Liver (tissue), 9 donors: Measurements from ENCODE around the gene LOXHD1. TPM values are rescaled to one million over a fixed set of nuclear protein-coding genes. Genes with fewer than 3 reads are reported as not detected.

Source experiments
- DNase-seq: peaks from one replicate; pipeline ENCODE4 v3.0.0-alpha.2; 2017; ENCODE audit warnings: low spot score
- H3K27ac ChIP-seq, 2 donors: one replicate each; pipeline ENCODE4 v1.7.0; 2013; ENCODE audit warnings: inconsistent platforms in 2 of 2, low read length in 2 of 2, control low read depth in 1 of 2, low read depth in 1 of 2, mild to moderate bottlenecking in 1 of 2
- H3K27me3 ChIP-seq, 4 donors: one replicate each; pipeline versions ENCODE4 v1.6.1 to v1.7.0; 2013; ENCODE audit warnings: low read length in 3 of 4, inconsistent platforms in 1 of 4, mild to moderate bottlenecking in 1 of 4, moderate library complexity in 1 of 4; ENCODE audit not compliant: control insufficient read depth in 4 of 4, insufficient read depth in 4 of 4
- H3K36me3 ChIP-seq, 4 donors: one replicate each; pipeline versions ENCODE4 v1.6.1 to v1.7.0; 2013; ENCODE audit warnings: low read length in 3 of 4, mild to moderate bottlenecking in 3 of 4, low read depth in 1 of 4, moderate library complexity in 1 of 4; ENCODE audit not compliant: control insufficient read depth in 4 of 4, insufficient read depth in 3 of 4
- H3K4me1 ChIP-seq, 4 donors: one replicate each; pipeline versions ENCODE4 v1.6.1 to v1.7.0; 2013; ENCODE audit warnings: low read length in 3 of 4, mild to moderate bottlenecking in 3 of 4, moderate library complexity in 1 of 4; ENCODE audit not compliant: control insufficient read depth in 4 of 4, insufficient read depth in 4 of 4
- H3K4me3 ChIP-seq, 3 donors: one replicate each; pipeline versions ENCODE4 v1.6.1 to v1.7.0; 2013; ENCODE audit warnings: low read length in 3 of 3, control low read depth in 1 of 3, low read depth in 1 of 3, mild to moderate bottlenecking in 1 of 3
- H3K9ac ChIP-seq, 2 donors: one replicate each; pipeline ENCODE4 v1.7.0; 2013; ENCODE audit warnings: low read length in 2 of 2, mild to moderate bottlenecking in 2 of 2, moderate library complexity in 2 of 2, control low read depth in 1 of 2, low read depth in 1 of 2
- H3K9me3 ChIP-seq, 4 donors: one replicate each; pipeline versions ENCODE4 v1.6.1 to v1.7.0; 2013; ENCODE audit warnings: low read length in 3 of 4; ENCODE audit not compliant: control insufficient read depth in 4 of 4
- EGR1 ChIP-seq, 2 donors: IDR thresholded peaks; 2 replicates each; pipeline ENCODE4 v1.6.1; 2016 to 2018; ENCODE audit warnings: antibody characterized with exemption in 2 of 2, low read depth in 2 of 2
- FOXA1 ChIP-seq: IDR thresholded peaks from 2 replicates; pipeline ENCODE4 v1.6.1; 2016; ENCODE audit warnings: antibody characterized with exemption
- FOXA2 ChIP-seq: IDR thresholded peaks from 2 replicates; pipeline ENCODE4 v1.6.1; 2016; ENCODE audit warnings: antibody characterized with exemption
- GABPA ChIP-seq, 2 donors: IDR thresholded peaks in 1 of 2; conservative IDR thresholded peaks in 1 of 2; 2 replicates each; pipeline ENCODE4 v1.6.1; 2016; ENCODE audit warnings: antibody characterized with exemption in 2 of 2, mild to moderate bottlenecking in 1 of 2, moderate library complexity in 1 of 2
- HNF4A ChIP-seq, 2 donors: conservative IDR thresholded peaks; 2 replicates each; pipeline ENCODE4 v1.6.1; 2016; ENCODE audit warnings: antibody characterized with exemption in 2 of 2, mild to moderate bottlenecking in 2 of 2
- JUND ChIP-seq, 2 donors: IDR thresholded peaks; 2 replicates each; pipeline ENCODE4 v1.6.1; 2016; ENCODE audit warnings: antibody characterized with exemption in 2 of 2
- NR2F2 ChIP-seq: IDR thresholded peaks from 2 replicates; pipeline ENCODE4 v1.6.1; 2016; ENCODE audit warnings: antibody characterized with exemption
- RAD21 ChIP-seq, 2 donors: IDR thresholded peaks; 2 replicates each; pipeline ENCODE4 v1.6.1; 2016; ENCODE audit warnings: antibody characterized with exemption in 2 of 2, mild to moderate bottlenecking in 2 of 2
- SP1 ChIP-seq: IDR thresholded peaks from 2 replicates; pipeline ENCODE4 v1.6.1; 2018; ENCODE audit warnings: antibody characterized with exemption, mild to moderate bottlenecking
- YY1 ChIP-seq: IDR thresholded peaks from 2 replicates; pipeline ENCODE4 v1.6.1; 2016; ENCODE audit warnings: antibody characterized with exemption, mild to moderate bottlenecking
- WGBS: extraction: QIAGEN DNeasy Blood & Tissue Kit; methylation state at CpG from one replicate; pipeline ENCODE4 v1.1.7; 2013; 5-methylcytosine and 5-hydroxymethylcytosine counted together
- polyA plus RNA-seq, 2 donors: library from polyadenylated mRNA; stranded (reverse) in 1 of 2; unstranded in 1 of 2; fragments of 200-250 nt in 1 of 2; fragments of >200 nt in 1 of 2; fragmentation: Nextera tagmentation in 1 of 2; extraction: Ambion mirVana in 1 of 2; gene quantifications; one replicate each; pipeline versions ENCODE4 v1.2.1 to v1.2.3, GENCODE V29; 2013 to 2015
- total RNA-seq, 2 donors: library from RNA; depleted of rRNA; stranded (reverse); fragments of >200 nt; gene quantifications; one replicate each; pipeline ENCODE4 v1.2.3, GENCODE V29; 2014
- TF ChIP-seq, protein P1 (sequence below): IDR thresholded peaks from 2 replicates; pipeline ENCODE4 v1.6.1; 2016; ENCODE audit warnings: antibody characterized with exemption, mild to moderate bottlenecking
- TF ChIP-seq, protein P2 (sequence below): IDR thresholded peaks from 2 replicates; pipeline ENCODE4 v1.6.1; 2016; ENCODE audit warnings: antibody characterized with exemption
- TF ChIP-seq, protein P3 (sequence below): IDR thresholded peaks from 2 replicates; pipeline ENCODE4 v1.6.1; 2016; ENCODE audit warnings: antibody characterized with exemption
- TF ChIP-seq, protein P4 (sequence below): fragments of 150-350 bp; IDR thresholded peaks from 2 replicates; pipeline ENCODE4 v1.5.1; 2017; ENCODE audit warnings: improper control_type of control experiment, low read depth, low read length; ENCODE audit not compliant: missing input control
- donor health status: healthy.
- donor health status: healthy.
- donor health status: healthy.
- donor health status: healthy.
- donor health status: healthy.

LOXHD1 gene
- total and polyA plus RNA-seq, 4 donors = 0.09 to 0.25 TPM; not detected in 2

DNA sequence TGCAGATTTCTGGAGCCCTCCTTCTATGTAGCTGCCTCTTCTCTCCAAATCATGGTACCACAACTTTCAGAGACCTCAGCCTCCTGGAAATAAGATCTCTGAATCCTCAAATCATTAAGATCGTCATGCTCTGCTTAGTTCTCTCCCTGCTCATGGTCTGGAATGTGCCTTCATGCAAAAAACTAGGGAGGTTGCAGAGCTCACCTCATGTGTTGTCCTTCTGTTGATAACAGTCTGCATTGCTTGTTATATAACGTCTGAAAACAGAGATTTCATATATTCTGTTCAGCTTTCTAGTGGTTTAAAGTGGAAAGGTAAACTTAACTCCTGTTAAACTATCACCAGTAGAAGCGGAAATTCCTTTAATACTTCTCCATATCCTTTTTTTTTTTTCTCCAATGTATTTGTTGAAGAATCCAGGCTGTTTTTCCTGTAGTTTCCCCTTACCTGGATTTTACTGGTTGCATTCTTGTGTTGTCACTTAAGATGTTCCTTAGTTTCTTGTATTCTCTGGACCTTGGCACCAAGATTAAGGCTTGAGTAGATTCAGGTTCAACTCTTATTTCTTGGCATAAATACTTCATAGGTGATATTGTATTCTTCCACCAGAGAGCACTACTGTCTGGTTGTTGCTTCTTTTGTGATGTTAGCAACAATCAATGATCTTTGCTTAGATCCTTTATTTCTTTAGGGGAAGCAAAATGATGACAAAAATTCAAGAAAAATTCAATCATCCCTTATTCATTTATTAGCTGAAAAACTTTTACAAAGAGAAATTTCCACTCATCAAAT is 211.3 kb downstream of the LOXHD1 start:
- Histone ChIP-seq H3K36me3 (peaks cover 0 to 4% (median 2%) of the 10 kb centered on the region in 4 donors), H3K9me3 (peaks cover 0 to 2% (median 0%) of the 10 kb centered on the region in 4 donors), H3K4me1 (no peaks in the 10 kb centered on the region), H3K9ac (no peak overlapping the region), H3K27ac (no peak overlapping the region), H3K4me3 (no peak overlapping the region), H3K27me3 (no peaks in the 10 kb centered on the region)
- no peak for TF ChIP-seq GABPA (IDR thresholded peaks at IDR 0.05 in 1 of 2, conservative IDR thresholded peaks at IDR 0.05 in 1 of 2)
- TF ChIP-seq FOXA1 = no peak
- no peak for TF ChIP-seq RAD21 (IDR thresholded peaks at IDR 0.05)
- no peak for TF ChIP-seq NR2F2
- TF ChIP-seq, protein P1, sequence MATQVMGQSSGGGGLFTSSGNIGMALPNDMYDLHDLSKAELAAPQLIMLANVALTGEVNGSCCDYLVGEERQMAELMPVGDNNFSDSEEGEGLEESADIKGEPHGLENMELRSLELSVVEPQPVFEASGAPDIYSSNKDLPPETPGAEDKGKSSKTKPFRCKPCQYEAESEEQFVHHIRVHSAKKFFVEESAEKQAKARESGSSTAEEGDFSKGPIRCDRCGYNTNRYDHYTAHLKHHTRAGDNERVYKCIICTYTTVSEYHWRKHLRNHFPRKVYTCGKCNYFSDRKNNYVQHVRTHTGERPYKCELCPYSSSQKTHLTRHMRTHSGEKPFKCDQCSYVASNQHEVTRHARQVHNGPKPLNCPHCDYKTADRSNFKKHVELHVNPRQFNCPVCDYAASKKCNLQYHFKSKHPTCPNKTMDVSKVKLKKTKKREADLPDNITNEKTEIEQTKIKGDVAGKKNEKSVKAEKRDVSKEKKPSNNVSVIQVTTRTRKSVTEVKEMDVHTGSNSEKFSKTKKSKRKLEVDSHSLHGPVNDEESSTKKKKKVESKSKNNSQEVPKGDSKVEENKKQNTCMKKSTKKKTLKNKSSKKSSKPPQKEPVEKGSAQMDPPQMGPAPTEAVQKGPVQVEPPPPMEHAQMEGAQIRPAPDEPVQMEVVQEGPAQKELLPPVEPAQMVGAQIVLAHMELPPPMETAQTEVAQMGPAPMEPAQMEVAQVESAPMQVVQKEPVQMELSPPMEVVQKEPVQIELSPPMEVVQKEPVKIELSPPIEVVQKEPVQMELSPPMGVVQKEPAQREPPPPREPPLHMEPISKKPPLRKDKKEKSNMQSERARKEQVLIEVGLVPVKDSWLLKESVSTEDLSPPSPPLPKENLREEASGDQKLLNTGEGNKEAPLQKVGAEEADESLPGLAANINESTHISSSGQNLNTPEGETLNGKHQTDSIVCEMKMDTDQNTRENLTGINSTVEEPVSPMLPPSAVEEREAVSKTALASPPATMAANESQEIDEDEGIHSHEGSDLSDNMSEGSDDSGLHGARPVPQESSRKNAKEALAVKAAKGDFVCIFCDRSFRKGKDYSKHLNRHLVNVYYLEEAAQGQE = no peak
- 85% methylated on average over 3 of the region's 3 CpGs for WGBS
- no peak for DNase-seq

DNA sequence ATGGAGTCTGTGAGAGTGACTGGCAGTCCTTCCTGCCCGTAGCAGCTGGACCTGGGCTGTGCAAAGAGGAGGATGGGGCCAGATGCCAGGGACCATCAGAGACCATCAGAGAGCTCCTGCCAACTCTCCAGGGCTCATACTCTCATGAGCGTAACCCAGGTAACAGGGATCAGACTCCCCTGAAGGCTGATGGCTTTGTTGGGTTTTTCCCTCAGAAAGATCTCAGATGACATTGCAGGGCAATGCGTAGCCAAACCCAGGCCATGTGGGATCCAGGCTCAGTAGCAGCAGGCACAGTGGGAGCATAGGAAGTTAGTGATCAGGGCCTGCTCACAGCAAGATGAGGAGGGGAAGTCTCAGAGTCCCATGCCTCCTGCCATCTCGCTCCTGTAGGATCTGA is 218.0 kb downstream of the LOXHD1 start:
- DNase-seq = no peak
- H3K4me1 ChIP-seq = no peaks in the 10 kb centered on the region
- H3K27me3 ChIP-seq = no peaks in the 10 kb centered on the region
- H3K27ac ChIP-seq = no peak overlapping the region
- no peak overlapping the region for H3K4me3 ChIP-seq
- H3K9ac ChIP-seq = no peak overlapping the region
- TF ChIP-seq YY1 (no peak), FOXA2 (no peak), HNF4A (conservative IDR thresholded peaks at IDR 0.05) (no peak), EGR1 (IDR thresholded peaks at IDR 0.05; ENCODE audit: low read depth in 2 of 2) (no peak)
- TF ChIP-seq, protein P2, sequence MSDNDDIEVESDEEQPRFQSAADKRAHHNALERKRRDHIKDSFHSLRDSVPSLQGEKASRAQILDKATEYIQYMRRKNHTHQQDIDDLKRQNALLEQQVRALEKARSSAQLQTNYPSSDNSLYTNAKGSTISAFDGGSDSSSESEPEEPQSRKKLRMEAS = no peak
- 96% methylated on average over 4 of the region's 4 CpGs for WGBS
- H3K36me3 ChIP-seq = peaks cover 0 to 6% (median 1%) of the 10 kb centered on the region in 4 donors
- no peaks in the 10 kb centered on the region for H3K9me3 ChIP-seq

DNA sequence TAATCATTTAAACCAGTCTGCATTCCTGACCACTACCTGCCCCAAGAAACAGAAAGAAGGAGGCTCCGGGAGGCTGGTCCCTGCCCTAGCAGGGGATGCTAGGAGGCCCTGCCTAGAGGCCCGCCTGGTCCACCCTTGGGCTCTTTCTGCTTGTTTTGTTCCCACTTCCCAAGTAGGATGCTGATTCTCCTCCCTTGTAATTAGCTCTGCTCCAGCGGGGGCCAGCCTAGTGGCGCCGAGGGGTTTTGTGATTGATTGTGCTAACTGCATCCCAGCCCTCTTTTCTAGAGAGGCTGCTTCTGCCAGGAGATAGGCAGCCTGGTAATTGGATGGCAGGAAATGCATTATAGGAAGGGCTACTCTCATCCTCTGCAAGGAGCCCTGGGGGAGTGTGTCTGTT is 220.0 kb downstream of the LOXHD1 start:
- no peak for DNase-seq
- Histone ChIP-seq H3K27ac (no peak overlapping the region), H3K27me3 (no peaks in the 10 kb centered on the region), H3K36me3 (peaks cover 0 to 6% (median 1%) of the 10 kb centered on the region in 4 donors), H3K9me3 (no peaks in the 10 kb centered on the region), H3K4me1 (no peaks in the 10 kb centered on the region), H3K4me3 (no peak overlapping the region), H3K9ac (no peak overlapping the region)
- WGBS = 93% methylated on average over 5 of the region's 5 CpGs
- TF ChIP-seq SP1 = no peak
- no peak for TF ChIP-seq GABPA (IDR thresholded peaks at IDR 0.05 in 1 of 2, conservative IDR thresholded peaks at IDR 0.05 in 1 of 2)
- TF ChIP-seq FOXA2 = no peak
- no peak for TF ChIP-seq JUND (IDR thresholded peaks at IDR 0.05)
- TF ChIP-seq, protein P3, sequence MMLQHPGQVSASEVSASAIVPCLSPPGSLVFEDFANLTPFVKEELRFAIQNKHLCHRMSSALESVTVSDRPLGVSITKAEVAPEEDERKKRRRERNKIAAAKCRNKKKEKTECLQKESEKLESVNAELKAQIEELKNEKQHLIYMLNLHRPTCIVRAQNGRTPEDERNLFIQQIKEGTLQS = no peak
- TF ChIP-seq, protein P2 = no peak
- TF ChIP-seq NR2F2 = no peak
- TF ChIP-seq, protein P1 = no peak
- TF ChIP-seq, protein P4, sequence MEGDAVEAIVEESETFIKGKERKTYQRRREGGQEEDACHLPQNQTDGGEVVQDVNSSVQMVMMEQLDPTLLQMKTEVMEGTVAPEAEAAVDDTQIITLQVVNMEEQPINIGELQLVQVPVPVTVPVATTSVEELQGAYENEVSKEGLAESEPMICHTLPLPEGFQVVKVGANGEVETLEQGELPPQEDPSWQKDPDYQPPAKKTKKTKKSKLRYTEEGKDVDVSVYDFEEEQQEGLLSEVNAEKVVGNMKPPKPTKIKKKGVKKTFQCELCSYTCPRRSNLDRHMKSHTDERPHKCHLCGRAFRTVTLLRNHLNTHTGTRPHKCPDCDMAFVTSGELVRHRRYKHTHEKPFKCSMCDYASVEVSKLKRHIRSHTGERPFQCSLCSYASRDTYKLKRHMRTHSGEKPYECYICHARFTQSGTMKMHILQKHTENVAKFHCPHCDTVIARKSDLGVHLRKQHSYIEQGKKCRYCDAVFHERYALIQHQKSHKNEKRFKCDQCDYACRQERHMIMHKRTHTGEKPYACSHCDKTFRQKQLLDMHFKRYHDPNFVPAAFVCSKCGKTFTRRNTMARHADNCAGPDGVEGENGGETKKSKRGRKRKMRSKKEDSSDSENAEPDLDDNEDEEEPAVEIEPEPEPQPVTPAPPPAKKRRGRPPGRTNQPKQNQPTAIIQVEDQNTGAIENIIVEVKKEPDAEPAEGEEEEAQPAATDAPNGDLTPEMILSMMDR = no peak
